HL-60 (cell line): ENCODE results near the gene FAM43A.

Experiments used
- DNase-seq, 2 experiments: peaks; one replicate each; pipeline ENCODE4 v3.0.0-alpha.2; 2010 to 2020; ENCODE audit warnings: low read depth in 1 of 2, low spot score in 1 of 2
- H3K27ac ChIP-seq: fragments of 250-450 bp; sonication (Bioruptor Pico); replicated peaks from 2 replicates; pipeline ENCODE4 v1.5.1; 2020; ENCODE audit warnings: mild to moderate bottlenecking, moderate library complexity
- H3K27me3 ChIP-seq: fragments of 250-450 bp; sonication (Bioruptor Pico); 2 replicates; pipeline ENCODE4 v1.5.1; 2021; ENCODE audit warnings: mild to moderate bottlenecking, moderate library complexity; ENCODE audit not compliant: insufficient read depth, poor library complexity, severe bottlenecking
- H3K4me3 ChIP-seq: replicated peaks from 2 replicates; pipeline ENCODE4 v1.5.1; 2011; ENCODE audit warnings: mild to moderate bottlenecking, control low read depth, low read length; ENCODE audit not compliant: insufficient read depth
- CTCF ChIP-seq: IDR thresholded peaks from one replicate; pipeline ENCODE4 v1.5.1; 2011; ENCODE audit warnings: low read length, control low read depth, inconsistent platforms; ENCODE audit not compliant: insufficient read depth
- GABPA ChIP-seq: IDR thresholded peaks from 2 replicates; pipeline ENCODE4 v1.6.1; 2012; ENCODE audit warnings: low read depth
- POLR2AphosphoS5 ChIP-seq: IDR thresholded peaks from 2 replicates; pipeline ENCODE4 v1.6.1; 2012; ENCODE audit warnings: low read depth
- SPI1 ChIP-seq: IDR thresholded peaks from 2 replicates; pipeline ENCODE4 v1.6.1; 2012; ENCODE audit warnings: low read depth, mild to moderate bottlenecking, borderline replicate concordance
- TF ChIP-seq, protein P1 (sequence below): IDR thresholded peaks from 2 replicates; pipeline ENCODE4 v1.6.1; 2012; ENCODE audit warnings: low read depth; ENCODE audit not compliant: insufficient replicate concordance

The FAM43A gene

DNA sequence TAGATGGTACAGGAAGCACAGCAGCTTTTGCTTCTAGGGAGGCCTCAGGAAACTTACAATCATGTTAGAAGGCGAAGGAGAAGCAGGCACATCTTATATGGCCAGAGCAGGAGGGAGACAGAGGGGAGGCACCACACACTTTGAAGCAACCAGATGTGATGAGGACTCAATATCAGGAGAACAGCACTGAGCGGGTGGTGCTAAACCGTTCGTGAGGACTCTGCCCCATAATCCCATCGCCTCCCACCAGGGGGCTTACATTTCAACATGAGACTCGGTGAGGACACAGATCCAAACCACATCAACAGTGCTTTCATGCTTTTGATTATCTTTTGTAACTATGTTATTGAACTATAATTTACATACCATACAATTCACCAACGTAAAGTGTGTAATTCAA is 44.9 kb upstream of the FAM43A start:
- TF ChIP-seq SPI1 (no peak), POLR2AphosphoS5 (no peak), GABPA (no peak), CTCF (no peak)
- TF ChIP-seq, protein P1, sequence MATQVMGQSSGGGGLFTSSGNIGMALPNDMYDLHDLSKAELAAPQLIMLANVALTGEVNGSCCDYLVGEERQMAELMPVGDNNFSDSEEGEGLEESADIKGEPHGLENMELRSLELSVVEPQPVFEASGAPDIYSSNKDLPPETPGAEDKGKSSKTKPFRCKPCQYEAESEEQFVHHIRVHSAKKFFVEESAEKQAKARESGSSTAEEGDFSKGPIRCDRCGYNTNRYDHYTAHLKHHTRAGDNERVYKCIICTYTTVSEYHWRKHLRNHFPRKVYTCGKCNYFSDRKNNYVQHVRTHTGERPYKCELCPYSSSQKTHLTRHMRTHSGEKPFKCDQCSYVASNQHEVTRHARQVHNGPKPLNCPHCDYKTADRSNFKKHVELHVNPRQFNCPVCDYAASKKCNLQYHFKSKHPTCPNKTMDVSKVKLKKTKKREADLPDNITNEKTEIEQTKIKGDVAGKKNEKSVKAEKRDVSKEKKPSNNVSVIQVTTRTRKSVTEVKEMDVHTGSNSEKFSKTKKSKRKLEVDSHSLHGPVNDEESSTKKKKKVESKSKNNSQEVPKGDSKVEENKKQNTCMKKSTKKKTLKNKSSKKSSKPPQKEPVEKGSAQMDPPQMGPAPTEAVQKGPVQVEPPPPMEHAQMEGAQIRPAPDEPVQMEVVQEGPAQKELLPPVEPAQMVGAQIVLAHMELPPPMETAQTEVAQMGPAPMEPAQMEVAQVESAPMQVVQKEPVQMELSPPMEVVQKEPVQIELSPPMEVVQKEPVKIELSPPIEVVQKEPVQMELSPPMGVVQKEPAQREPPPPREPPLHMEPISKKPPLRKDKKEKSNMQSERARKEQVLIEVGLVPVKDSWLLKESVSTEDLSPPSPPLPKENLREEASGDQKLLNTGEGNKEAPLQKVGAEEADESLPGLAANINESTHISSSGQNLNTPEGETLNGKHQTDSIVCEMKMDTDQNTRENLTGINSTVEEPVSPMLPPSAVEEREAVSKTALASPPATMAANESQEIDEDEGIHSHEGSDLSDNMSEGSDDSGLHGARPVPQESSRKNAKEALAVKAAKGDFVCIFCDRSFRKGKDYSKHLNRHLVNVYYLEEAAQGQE, result no peak
- Histone ChIP-seq H3K4me3 (no peak overlapping the region), H3K27me3 (no peaks in the 10 kb centered on the region), H3K27ac (no peak overlapping the region)
- DNase-seq, result no peak

DNA sequence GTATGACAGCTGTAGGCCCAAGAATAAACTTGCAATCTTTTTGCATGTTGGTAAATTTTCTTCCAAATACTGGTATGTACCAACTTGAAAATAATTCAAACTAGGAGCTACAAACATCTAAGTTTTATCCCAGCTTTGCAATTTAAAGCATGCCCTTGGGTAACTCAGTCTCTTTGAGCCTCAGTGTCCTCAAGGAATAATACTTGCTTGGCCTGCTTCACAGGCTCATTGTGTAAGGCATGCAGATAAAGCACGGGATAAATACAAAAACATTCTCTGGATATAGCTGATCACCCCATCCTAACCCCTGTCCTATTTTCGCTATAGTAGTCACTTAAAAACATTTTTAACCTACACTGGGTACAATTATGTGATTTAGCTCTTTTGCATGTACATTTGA is 42.9 kb upstream of the FAM43A start:
- Histone ChIP-seq H3K4me3 (no peak overlapping the region), H3K27ac (no peak overlapping the region), H3K27me3 (no peaks in the 10 kb centered on the region)
- no peak for DNase-seq
- TF ChIP-seq SPI1 (no peak), CTCF (no peak), GABPA (no peak)
- TF ChIP-seq, protein P1, result no peak

DNA sequence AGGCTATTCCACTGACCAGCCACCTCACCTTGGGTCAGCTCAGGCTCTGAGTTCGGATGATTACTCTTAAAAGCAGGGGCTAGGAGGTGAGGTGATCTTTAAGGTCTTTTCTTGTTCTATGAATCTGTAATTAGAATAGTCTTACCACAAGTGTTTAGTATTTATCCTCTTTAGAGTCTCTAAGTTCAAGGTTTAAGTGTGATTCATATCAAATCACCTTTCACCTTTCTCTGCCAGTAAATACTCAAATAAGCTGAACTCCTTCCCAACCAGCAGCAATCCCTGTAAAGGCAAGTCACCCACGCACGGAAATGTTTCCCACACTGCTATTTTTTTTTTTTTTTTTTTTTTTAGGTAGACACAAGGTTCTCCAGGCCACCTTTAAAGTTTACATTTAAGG is 37.9 kb upstream of the FAM43A start:
- Histone ChIP-seq H3K27me3 (no peaks in the 10 kb centered on the region), H3K4me3 (no peak overlapping the region), H3K27ac (no peak overlapping the region)
- TF ChIP-seq POLR2AphosphoS5 (no peak), SPI1 (no peak), GABPA (no peak), CTCF (no peak)
- TF ChIP-seq, protein P1, result no peak
- no peak for DNase-seq
